ENCODE results near the gene ITGA11. TPM values are rescaled to one million over a fixed set of nuclear protein-coding genes. Genes with fewer than 3 reads are reported as not detected.
"Not testable (repeated sequence)": the region's sequence is repeated elsewhere in the genome, so short reads cannot be mapped to it uniquely, and the experiment has no call there.

Gene ITGA11
- total and polyA plus RNA-seq, 12 donors: 1.4 to 25.9 (median 12.3) TPM

DNA sequence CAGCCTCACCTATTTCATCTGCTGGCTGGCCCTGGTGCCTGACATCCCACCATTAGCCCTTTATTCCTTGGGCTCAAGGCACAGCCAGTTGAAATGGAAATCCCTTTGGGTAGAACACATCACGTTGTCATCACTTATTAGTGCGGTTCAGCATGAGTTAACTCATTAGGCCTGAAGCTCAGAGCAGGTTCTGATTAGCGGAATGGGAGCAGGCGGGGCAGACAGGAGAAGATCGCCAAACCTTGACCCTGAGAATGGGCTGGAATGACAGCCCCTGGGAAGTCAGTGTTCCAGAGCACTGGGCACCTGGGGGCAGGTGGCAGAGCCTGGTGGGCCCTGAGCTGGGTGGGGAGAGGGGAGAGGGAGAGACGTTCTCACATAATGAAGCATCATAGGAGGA is 5.8 kb downstream of the ITGA11 start:
- no peak for TF ChIP-seq CTCF (IDR thresholded peaks at IDR 0.05)
- Histone ChIP-seq H3K4me3 (no peak overlapping the region), H3K36me3 (no peaks in the 10 kb centered on the region), H3K27me3 (peaks cover 0 to 21% (median 10%) of the 10 kb centered on the region in 7 donors), H3K4me1 (peaks cover 0 to 7% (median 3%) of the 10 kb centered on the region in 9 donors), H3K27ac (no peak overlapping the region), H3K9me3 (no peaks in the 10 kb centered on the region)
- WGBS, 2 donors: 90 to 95% methylated on average over 6 of the region's 6 CpGs
- intact Hi-C loops (cut with DNase I): no loop called here
- ATAC-seq (no peak), DNase-seq (no peak)

DNA sequence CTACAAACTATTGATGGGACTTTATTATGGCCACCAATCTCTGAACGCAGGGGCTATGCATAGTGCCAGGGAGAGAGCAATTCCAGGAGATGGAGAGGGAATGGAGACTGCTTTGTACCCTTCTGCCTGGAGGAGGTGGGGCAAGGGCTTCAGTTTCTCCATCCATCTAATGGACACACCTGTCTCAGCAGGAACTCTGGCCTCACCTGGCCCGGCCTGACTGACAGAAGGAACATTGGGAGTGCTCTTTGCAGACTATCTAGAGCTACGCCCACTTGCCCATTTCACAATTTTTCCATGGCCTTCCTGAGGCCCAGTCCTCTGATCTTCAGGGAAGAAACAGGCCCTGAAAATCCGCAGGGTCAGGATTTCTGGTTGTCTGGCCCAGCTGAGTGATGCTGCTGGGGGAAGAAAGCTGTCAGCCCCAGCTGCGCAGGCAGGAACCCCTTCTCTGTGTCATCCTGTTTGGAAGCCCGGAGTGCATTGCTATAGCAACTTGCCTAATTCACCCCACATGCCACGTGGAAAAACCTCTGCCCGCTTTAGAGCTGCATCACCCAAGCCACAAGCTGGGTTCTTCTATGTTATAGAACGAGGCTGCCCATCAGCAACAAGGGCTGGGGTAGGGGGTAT is 6.4 kb downstream of the ITGA11 start:
- intact Hi-C loops (cut with DNase I): no loop called here
- Histone ChIP-seq H3K27ac (no peak overlapping the region), H3K36me3 (no peaks in the 10 kb centered on the region), H3K4me3 (no peak overlapping the region), H3K27me3 (peaks cover 0 to 15% (median 5%) of the 10 kb centered on the region in 7 donors), H3K9me3 (no peaks in the 10 kb centered on the region), H3K4me1 (peaks cover 0 to 3% (median 0%) of the 10 kb centered on the region in 9 donors)
- no peak for ATAC-seq
- WGBS, 2 donors: 85 to 91% methylated on average over 9 of the region's 9 CpGs
- no peak for TF ChIP-seq CTCF (IDR thresholded peaks at IDR 0.05)
- no peak for DNase-seq

- intact Hi-C loops (cut with DNase I): no loop called here
- Histone ChIP-seq H3K36me3 (no peaks in the 10 kb centered on the region), H3K27ac (no peak overlapping the region), H3K27me3 (peaks cover 0 to 10% (median 5%) of the 10 kb centered on the region in 7 donors), H3K4me1 (peaks cover 0 to 1% (median 0%) of the 10 kb centered on the region in 9 donors), H3K4me3 (no peak overlapping the region), H3K9me3 (no peaks in the 10 kb centered on the region)
- DNase-seq: no peak
- 81 to 83% methylated on average over 7 of the region's 7 CpGs for WGBS, 2 donors
- no peak for ATAC-seq
- no peak for TF ChIP-seq CTCF (IDR thresholded peaks at IDR 0.05)
These were observed 7.1 kb downstream of the ITGA11 start for GRCh38 chr15:68424754-68425390.

DNA sequence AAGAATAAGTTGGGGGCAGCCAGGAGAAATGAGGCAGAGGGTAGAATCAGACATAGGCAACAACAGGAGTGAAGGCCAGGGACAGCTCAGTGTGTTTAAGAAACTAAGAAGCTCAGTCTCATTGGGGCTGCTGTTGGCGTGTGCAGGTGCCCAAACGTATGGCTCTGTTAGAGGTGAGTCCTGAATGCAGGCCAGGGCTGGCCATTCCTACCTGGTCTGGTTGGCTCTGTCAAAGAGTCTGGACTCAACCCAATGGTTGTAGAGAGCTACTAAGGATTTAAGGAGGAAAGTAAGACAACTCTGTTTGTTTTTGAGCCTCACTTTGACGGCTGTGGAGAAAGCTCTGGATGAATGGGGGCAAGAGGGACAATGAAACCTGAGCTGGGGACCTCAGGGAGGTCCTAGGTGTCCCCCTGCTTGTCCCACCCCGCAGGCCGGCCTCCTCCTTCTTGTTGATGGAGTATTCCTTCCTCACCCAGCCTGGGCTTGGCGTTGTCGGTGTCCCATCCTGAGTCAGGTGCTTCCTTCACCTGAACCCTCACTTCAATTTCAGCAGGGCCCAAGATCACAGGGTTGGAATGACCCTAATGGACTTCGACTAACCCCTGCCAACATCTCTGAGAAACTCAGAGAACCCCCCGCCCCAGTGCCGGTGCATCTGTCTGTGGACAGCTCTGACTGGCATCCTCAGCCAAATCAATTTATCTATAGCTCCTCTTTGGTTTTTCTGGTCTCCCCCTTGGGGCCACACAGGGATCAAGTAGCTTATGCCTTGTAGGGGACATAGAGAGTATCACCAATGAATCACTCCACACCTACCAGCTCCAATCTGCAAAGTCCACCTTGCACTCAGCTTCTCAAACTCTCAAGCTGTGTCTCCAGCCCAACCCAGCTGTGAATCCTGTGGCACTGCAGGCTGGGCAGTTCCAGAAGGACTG is 8.3 kb downstream of the ITGA11 start:
- intact Hi-C loops (cut with DNase I): no loop called here
- DNase-seq (no peak), ATAC-seq (no peak)
- Histone ChIP-seq H3K4me1 (peaks cover 0 to 13% (median 8%) of the 10 kb centered on the region in 9 donors), H3K9me3 (no peaks in the 10 kb centered on the region), H3K27me3 (no peaks in the 10 kb centered on the region), H3K4me3 (no peak overlapping the region), H3K36me3 (no peaks in the 10 kb centered on the region), H3K27ac (no peak overlapping the region)
- no peak for TF ChIP-seq CTCF (IDR thresholded peaks at IDR 0.05)
- 91 to 94% methylated on average over 10 of the region's 10 CpGs for WGBS, 2 donors

GRCh38 chr15:68422403-68423145 is 9.4 kb downstream of the ITGA11 start:
- H3K9me3 ChIP-seq; ATAC-seq; H3K4me3 ChIP-seq; H3K36me3 ChIP-seq; DNase-seq; H3K27me3 ChIP-seq; H3K27ac ChIP-seq; intact Hi-C loops (cut with DNase I): not testable (repeated sequence)
- 75 to 87% methylated on average over 4 of the region's 5 CpGs for WGBS, 2 donors
- H3K4me1 ChIP-seq: peaks cover 0 to 20% (median 10%) of the 10 kb centered on the region in 9 donors
